ENCODE measurements around the gene AHNAK2.

- no peak for TF ChIP-seq CTCF (conservative IDR thresholded peaks at IDR 0.05)
- no peak for TF ChIP-seq ZFX (IDR thresholded peaks at IDR 0.05)
Observed at GRCh38 chr14:104955396-104955770, 22.8 kb downstream of the AHNAK2 start.
